Rectal smooth muscle tissue (tissue), 1 donor: Measurements from ENCODE around the gene ADGRD1.

Experiments used
- H3K27ac ChIP-seq: one replicate; pipeline ENCODE4 v1.7.0; 2013; ENCODE audit warnings: low read depth, low read length, inconsistent platforms
- H3K27me3 ChIP-seq: one replicate; pipeline ENCODE4 v1.7.0; 2013; ENCODE audit warnings: low read length; ENCODE audit not compliant: control insufficient read depth, insufficient read depth
- H3K36me3 ChIP-seq: one replicate; pipeline ENCODE4 v1.7.0; 2013; ENCODE audit warnings: low read length; ENCODE audit not compliant: control insufficient read depth, insufficient read depth
- H3K4me1 ChIP-seq: one replicate; pipeline ENCODE4 v1.7.0; 2013; ENCODE audit warnings: low read length; ENCODE audit not compliant: control insufficient read depth, insufficient read depth
- H3K4me3 ChIP-seq: one replicate; pipeline ENCODE4 v1.7.0; 2013; ENCODE audit warnings: low read length
- H3K9ac ChIP-seq: one replicate; pipeline ENCODE4 v1.7.0; 2013; ENCODE audit warnings: low read length

The ADGRD1 gene

DNA sequence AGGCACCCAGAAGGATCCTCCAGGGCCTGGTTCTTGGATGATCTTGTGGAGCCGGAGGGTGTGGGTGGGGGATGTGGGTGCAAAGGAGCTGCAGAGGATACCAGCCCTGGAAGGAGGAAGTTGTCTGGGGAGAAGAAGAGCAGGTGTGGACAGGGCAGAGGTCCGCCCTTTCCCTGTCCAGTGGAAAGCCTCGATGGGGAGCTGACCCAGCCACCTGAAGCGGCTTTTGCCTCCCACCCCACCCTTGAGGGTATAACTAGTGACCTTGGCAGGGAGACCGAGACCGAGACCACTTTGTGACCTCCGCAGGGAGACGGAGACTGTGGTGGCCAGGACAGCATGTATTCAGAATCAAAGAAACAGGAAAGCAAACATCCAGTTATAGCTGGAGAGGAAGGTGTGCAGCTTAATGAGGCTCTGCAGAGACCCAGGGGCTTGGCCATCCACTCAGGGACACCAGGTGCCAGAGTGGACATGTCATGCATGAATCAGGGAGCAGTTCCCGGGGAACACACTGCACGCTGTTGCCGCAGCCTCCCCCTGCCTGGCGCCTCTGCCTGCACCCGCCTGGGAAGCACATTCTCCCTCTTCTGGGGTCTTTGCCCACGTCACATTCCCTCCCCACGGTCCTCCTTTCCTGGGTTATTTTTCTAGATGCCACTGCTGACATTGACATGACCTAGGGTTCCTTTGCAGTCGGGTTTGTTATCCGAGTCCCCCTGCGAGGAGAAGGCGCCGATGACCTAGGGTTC, 87.7 kb downstream of the ADGRD1 start:
- Histone ChIP-seq H3K27ac (no peak overlapping the region), H3K4me3 (no peak overlapping the region), H3K9ac (no peak overlapping the region), H3K27me3 (no peaks in the 10 kb centered on the region), H3K36me3 (no peaks in the 10 kb centered on the region), H3K4me1 (no peaks in the 10 kb centered on the region)

DNA sequence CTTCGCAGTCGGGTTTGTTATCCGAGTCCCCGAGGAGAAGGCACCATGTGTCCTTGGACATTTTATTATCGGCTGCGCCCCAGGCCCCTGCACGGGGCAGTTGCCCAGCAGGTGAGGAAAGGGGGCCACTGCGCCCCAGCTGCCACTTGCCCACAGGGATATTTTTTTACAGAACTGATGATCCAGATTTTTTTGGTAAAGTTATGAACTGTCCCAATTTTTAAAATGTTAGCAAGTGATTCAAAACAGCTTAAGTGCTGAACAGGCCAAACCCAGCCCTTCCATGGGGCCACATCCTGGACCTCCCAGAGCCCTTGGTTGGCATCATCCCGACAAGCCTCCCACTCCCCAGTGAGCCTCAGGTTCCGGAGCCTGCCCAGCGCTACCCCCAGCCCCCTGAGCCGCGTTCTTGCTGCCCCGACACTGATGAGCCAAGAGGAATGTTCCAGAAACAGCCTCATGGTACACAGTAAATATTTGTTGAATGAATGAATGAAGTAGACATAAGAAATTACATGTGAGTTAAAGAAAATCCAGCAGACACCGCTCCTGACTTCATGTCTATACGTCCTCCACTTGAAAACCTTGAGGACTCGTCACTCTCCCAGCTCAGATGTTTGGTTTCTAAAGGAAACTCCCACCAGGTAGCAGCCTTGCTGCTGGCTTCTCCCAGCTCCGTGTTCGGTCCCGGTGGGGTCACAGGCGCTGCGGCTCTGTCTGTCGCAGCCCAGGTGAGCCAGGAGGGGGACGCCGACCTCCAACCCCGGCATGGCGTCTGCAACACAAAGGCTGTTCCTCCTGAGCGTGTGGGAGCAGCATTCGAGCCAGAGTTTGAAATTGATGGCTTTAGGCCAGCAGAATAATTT, 88.5 kb downstream of the ADGRD1 start:
- Histone ChIP-seq H3K27ac (no peak overlapping the region), H3K4me1 (no peaks in the 10 kb centered on the region), H3K36me3 (no peaks in the 10 kb centered on the region), H3K9ac (no peak overlapping the region), H3K4me3 (no peak overlapping the region), H3K27me3 (no peaks in the 10 kb centered on the region)

DNA sequence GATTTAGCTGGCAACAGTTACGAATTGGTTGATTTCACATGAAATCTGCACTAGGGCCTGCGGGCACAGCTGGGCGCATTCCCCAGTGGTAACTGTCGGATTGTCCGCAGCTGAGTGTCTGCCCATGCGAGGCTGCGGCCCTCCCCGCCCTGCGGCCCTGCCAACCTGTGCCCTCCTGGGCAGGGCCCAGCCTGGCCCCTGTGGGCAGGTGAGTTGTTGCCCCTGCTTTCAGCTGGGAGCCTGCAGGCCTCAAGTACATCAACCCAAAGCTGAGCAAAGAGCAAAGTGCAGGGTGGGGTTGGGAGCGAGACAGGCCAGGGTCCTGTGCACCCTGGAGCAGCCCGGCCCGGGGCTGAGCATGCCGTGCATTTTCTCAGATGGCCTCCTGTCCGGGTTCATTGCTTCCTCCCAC, 89.1 kb downstream of the ADGRD1 start:
- Histone ChIP-seq H3K27me3 (no peaks in the 10 kb centered on the region), H3K9ac (no peak overlapping the region), H3K27ac (no peak overlapping the region), H3K4me1 (no peaks in the 10 kb centered on the region), H3K36me3 (no peaks in the 10 kb centered on the region), H3K4me3 (no peak overlapping the region)

DNA sequence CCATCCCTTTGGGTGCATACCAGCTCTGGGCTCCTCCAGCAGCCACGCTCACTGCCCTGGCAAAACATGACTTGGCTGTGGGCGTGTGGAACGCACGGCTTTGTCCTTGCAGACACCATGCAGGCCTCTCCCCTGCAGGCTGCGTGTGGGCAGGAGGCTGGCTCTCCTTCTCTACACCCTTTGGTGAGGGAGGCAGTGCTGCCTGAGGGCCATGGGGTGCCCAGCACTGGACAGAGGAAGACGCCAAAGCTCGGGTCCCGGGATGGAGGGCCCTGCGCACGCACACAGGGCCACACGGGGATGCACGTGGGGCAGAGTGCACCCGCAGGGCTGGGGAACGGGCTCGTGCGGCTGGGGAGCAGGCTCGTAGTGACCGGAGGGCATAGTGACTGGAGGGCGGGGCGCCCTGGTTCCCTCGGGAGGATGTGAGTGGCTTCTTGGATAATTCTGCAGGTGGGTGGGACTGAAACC, 89.7 kb downstream of the ADGRD1 start:
- Histone ChIP-seq H3K9ac (no peak overlapping the region), H3K36me3 (no peaks in the 10 kb centered on the region), H3K4me1 (no peaks in the 10 kb centered on the region), H3K27ac (no peak overlapping the region), H3K4me3 (no peak overlapping the region), H3K27me3 (no peaks in the 10 kb centered on the region)

DNA sequence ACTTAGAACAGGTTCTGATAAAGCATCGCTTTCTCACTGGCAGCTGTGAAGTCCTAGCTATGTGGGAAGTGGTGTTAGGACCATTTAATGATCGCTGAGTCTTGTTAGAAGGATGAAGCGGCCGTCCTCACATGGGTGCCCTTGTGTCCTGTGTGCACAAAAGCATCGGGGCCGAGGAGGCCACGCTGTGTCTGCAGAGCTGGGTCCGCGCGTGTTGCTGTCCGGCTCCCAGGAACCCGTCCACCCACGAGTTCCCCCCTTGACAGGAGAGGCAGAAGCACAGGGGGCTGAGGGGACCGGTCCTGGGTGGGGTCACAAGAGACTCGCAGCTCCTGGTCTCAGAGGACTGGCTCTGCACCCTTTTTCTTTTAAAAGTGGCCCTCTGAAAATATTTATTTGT, 90.4 kb downstream of the ADGRD1 start:
- H3K9ac ChIP-seq, result no peak overlapping the region
- no peak overlapping the region for H3K27ac ChIP-seq
- H3K36me3 ChIP-seq, result no peaks in the 10 kb centered on the region
- no peaks in the 10 kb centered on the region for H3K4me1 ChIP-seq
- H3K27me3 ChIP-seq, result no peaks in the 10 kb centered on the region
- no peak overlapping the region for H3K4me3 ChIP-seq

DNA sequence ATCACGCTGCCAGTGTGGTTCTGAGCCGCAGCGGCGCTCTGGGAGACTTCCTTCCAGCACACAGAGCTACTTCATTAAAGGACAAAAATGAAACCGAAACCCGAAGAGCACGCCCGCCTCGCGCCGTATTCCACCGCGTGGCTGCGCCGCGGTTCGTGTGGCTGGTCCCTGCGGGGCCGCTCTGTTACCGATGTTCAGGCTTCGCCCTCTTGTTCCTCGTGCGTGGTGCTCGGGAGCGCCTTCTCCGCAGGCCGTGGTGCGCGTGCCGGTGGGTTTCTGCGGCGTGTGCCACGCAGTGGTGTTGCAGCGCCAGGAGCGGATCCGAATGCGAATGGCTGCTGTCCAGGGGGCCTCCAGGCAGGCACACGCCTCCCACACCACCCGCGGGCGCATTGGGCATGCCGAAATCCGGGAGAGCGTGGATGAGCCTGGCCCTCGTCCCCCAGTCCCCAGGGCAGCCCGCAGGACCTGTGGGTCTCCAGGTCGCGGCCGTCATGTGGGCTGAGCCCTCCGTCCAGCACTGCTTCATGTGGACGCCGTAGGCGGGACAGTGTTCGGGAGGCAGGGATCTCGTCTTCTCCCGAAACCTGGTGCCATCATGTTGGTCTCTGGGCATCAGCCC, 91.2 kb downstream of the ADGRD1 start:
- Histone ChIP-seq H3K9ac (no peak overlapping the region), H3K4me1 (no peaks in the 10 kb centered on the region), H3K27me3 (no peaks in the 10 kb centered on the region), H3K4me3 (no peak overlapping the region), H3K36me3 (no peaks in the 10 kb centered on the region), H3K27ac (no peak overlapping the region)

DNA sequence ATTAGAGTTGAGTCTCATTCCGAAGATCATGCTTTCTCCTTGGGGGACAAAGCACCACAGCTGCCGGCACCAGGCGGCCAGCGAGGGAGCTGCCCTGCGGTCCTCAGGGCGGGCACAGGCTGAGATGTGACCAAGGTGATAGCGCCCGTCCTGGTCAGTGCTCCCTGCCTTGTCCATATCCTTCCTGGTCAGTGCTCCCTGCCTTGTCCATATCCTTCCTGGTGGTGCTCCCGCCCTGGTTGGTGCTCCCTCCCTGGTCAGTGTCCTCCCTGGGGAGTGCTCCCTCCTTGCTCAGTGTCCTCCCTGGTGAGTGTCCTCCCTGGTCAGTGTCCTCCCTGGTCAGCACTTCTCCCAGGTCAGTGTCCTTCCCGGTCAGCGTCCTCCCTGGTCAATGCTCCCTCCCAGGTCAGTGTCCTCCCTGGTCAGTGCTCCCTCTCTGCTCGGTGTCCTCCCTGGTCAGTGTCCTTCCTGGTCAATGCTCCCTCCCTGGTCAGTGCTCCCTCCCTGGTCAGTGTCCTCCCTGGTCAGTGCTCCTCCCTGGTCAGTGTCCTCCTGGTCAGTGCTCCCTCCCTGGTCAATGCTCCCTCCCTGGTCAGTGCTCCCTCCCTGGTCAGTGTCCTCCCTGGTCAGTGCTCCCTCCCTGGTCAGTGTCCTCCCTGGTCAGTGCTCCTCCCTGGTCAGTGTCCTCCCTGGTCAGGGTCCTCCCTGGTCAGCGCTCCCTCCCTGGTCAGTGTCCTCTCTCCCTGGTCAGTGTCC, 92.2 kb downstream of the ADGRD1 start:
- no peaks in the 10 kb centered on the region for H3K36me3 ChIP-seq
- H3K4me1 ChIP-seq, result no peaks in the 10 kb centered on the region
- no peaks in the 10 kb centered on the region for H3K27me3 ChIP-seq
- H3K27ac ChIP-seq, result no peak overlapping the region
- H3K4me3 ChIP-seq, result no peak overlapping the region
- no peak overlapping the region for H3K9ac ChIP-seq

DNA sequence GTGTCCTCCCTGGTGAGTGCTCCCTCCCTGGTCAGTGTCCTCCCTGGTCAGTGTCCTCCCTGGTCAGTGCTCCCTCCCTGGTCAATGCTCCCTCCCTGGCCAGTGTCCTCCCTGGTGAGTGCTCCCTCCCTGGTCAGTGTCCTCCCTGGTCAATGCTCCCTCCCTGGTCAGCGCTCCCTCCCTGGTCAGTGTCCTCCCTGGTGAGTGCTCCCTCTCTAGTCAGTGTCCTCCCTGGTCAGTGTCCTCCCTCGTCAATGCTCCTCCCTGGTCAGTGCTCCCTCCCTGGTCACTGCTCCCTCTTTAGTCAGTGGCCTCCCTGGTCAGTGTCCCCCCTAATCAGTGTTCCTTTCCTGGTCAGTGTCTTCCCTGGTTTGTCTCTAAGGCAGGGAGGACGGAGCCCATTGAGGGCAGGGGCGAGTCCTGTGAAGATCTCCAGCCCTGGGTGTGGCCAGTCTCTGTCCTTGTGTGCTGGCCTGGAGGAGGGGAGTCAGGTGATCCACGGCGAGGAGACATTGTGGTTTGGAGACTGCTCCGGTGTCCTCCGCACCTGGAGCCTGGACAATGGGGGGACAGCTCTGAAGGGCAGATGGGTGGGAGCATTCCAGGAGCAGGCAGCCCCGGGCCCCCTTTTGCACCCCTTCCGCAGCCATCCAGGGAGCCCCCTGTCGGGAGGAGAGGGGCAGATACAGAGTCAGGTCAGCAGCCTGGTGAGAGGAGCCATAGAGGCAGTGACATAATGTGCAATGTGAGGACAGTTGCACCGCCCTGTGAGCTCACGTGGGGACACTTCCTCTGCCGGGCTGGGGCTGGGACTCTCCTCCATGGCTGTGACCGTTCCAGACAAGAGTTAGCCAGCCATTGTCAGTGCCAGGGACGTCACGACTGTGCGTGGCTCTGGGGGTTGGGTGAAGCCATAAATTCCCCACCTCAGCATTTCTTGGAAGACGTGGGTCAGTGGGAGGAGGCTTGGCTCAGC, 93.4 kb downstream of the ADGRD1 start:
- Histone ChIP-seq H3K9ac (no peak overlapping the region), H3K27me3 (no peaks in the 10 kb centered on the region), H3K27ac (no peak overlapping the region), H3K4me1 (no peaks in the 10 kb centered on the region), H3K4me3 (no peak overlapping the region), H3K36me3 (no peaks in the 10 kb centered on the region)

DNA sequence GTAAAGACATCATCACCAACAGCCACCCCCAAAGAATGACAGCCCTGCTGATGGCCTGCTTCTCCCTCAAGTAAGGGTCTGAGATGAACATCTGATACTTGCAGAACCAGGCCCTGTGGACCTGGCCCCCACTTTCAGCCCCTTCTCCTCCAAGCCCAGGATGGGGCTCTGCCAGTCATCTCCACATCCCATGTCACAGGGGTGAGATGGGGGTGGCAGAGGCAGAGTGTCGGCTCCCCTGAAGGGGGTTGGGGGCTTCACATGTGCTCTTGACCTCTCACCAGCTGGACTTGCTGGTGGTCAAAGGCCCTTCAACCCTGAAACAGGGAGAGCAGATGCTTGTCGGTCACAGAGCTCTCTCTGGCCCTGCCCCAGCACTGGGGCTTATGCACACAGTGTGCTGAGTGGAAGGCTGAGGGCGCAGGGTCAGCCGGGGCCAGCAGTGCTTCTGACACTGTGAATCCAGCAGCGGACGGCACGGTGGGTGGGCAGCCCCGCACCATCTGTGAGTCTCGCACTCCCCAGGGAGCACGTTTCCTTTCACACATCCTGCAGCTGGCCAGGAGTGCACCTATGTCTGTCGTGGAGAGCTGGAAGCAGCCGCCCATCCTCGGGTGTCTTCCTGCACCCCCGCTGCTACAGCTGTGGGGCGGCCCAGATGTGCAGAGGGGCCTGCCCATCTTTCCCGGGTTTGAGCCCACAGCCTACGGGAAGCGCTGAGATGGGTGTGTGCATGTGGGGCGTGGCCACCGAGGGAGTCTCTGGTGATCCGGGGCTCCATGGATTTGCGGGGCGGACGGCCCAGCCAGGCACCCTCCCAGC, 94.3 kb downstream of the ADGRD1 start:
- H3K9ac ChIP-seq, result no peak overlapping the region
- no peak overlapping the region for H3K4me3 ChIP-seq
- no peaks in the 10 kb centered on the region for H3K27me3 ChIP-seq
- H3K4me1 ChIP-seq, result no peaks in the 10 kb centered on the region
- H3K27ac ChIP-seq, result no peak overlapping the region
- H3K36me3 ChIP-seq, result no peaks in the 10 kb centered on the region

DNA sequence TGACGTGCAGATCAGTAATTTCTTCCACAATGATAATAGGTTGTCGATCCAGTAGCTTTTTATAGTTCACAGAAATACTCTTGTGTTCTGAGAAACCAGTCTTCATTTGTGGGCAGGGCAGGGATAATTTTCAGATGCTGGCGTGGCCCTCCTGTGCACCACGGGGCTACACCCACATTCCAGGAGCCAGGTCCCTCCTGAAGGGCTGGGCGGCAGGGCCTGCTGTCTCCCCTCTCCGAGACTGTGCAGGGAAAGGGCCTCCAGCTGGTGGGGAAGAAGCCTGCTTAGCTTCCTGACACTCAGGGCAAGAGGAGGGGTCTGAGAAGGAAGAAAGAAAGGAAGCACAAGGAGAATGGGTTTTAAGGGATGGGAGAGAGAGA, 94.9 kb downstream of the ADGRD1 start:
- H3K4me3 ChIP-seq, result no peak overlapping the region
- H3K27me3 ChIP-seq, result no peaks in the 10 kb centered on the region
- no peak overlapping the region for H3K27ac ChIP-seq
- no peaks in the 10 kb centered on the region for H3K4me1 ChIP-seq
- H3K9ac ChIP-seq, result no peak overlapping the region
- H3K36me3 ChIP-seq, result no peaks in the 10 kb centered on the region

DNA sequence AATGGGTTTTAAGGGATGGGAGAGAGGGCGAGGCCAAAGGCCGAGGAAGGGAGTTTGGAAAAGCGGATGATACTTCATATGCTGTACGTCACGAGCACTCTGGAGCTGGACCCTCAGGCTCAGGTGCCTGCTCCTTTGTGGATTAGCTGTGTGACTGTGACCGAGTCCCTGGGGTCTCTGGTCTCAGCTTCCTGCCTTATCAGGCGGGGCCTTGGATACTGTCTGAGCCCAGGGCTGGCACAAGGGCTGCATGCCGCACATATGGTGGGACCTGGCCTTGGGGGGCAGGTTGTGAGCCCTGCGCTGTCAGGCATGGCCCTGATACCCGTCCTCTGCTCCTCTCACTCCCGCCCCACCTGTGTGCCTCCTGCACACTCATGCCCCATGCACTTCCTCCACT, 95.3 kb downstream of the ADGRD1 start:
- Histone ChIP-seq H3K36me3 (no peaks in the 10 kb centered on the region), H3K27me3 (no peaks in the 10 kb centered on the region), H3K4me3 (no peak overlapping the region), H3K4me1 (no peaks in the 10 kb centered on the region), H3K27ac (no peak overlapping the region), H3K9ac (no peak overlapping the region)
